SK-N-SH (cell line): ENCODE results near the gene VMAC. TPM values are rescaled to one million over a fixed set of nuclear protein-coding genes. Genes with fewer than 3 reads are reported as not detected.

ENCODE experiments used
- CTCF ChIA-PET: fragments of 300-600, 350-600 bp; formaldehyde crosslinking; extraction: SDS; loops from one replicate; lab custom pipeline; 2021; lab: Yijun Ruan, JAX
- POLR2A ChIA-PET: fragments of 350-600 bp; sonication (Branson Sonifier 250); formaldehyde crosslinking; extraction: SDS; loops from one replicate; lab custom pipeline; 2020; ENCODE audit warnings: antibody characterized with exemption, inconsistent platforms; lab: Yijun Ruan, JAX
- DNase-seq: peaks from one replicate; pipeline ENCODE4 v3.0.0; 2012
- H2AFZ ChIP-seq: fragments of 200-600 bp; sonication (generic); 2 replicates; pipeline ENCODE4 v1.8.1; 2016; ENCODE audit warnings: antibody characterized with exemption, mild to moderate bottlenecking, low read depth
- H3F3A ChIP-seq: fragments of 200-600 bp; sonication (generic); replicated peaks from 2 replicates; pipeline ENCODE3; 2016; ENCODE audit warnings: antibody characterized with exemption, mild to moderate bottlenecking; ENCODE audit not compliant: insufficient read depth
- H3K27ac ChIP-seq, 2 experiments: fragments of 200-500 bp in 1 of 2; fragments of 200-600 bp in 1 of 2; sonication (Bioruptor generic) in 1 of 2; sonication (generic), shearing (Covaris generic) in 1 of 2; 2 replicates each; pipeline versions ENCODE4 v1.5.1 to v1.6.1; 2014 to 2016; ENCODE audit warnings: low read depth in 2 of 2, inconsistent platforms in 1 of 2, low read length in 1 of 2, mild to moderate bottlenecking in 1 of 2, mixed read lengths in 1 of 2
- H3K27me3 ChIP-seq: fragments of 200-600 bp; sonication (generic), shearing (Covaris generic); 2 replicates; pipeline ENCODE4 v1.6.1; 2016; ENCODE audit warnings: mixed run types; ENCODE audit not compliant: insufficient read depth
- H3K36me3 ChIP-seq, 2 experiments: fragments of 200-500 bp in 1 of 2; fragments of 200-600 bp in 1 of 2; sonication (Bioruptor generic) in 1 of 2; sonication (generic) in 1 of 2; replicated peaks in 1 of 2; 2 replicates each; pipeline versions ENCODE3 to v1.5.1; 2014 to 2016; ENCODE audit warnings: low read length in 1 of 2, mild to moderate bottlenecking in 1 of 2; ENCODE audit not compliant: insufficient read depth in 2 of 2, control insufficient read depth in 1 of 2
- H3K4me1 ChIP-seq, 2 experiments: fragments of 200-500 bp in 1 of 2; fragments of 200-600 bp in 1 of 2; sonication (Bioruptor generic) in 1 of 2; sonication (generic), shearing (Covaris generic) in 1 of 2; 2 replicates each; pipeline versions ENCODE4 v1.5.1 to v1.6.1; 2014 to 2016; ENCODE audit warnings: low read depth in 1 of 2, low read length in 1 of 2, mixed run types in 1 of 2; ENCODE audit not compliant: insufficient read depth in 2 of 2, control insufficient read depth in 1 of 2
- H3K4me2 ChIP-seq: fragments of 200-600 bp; sonication (generic), shearing (Covaris generic); 2 replicates; pipeline ENCODE4 v1.6.1; 2017; ENCODE audit warnings: mixed run types
- H3K4me3 ChIP-seq, 2 experiments: fragments of 200-500 bp in 1 of 2; fragments of 200-600 bp in 1 of 2; sonication (Bioruptor generic) in 1 of 2; sonication (generic), shearing (Covaris generic) in 1 of 2; 2 replicates each; pipeline versions ENCODE4 v1.5.1 to v1.8.1; 2014 to 2016; ENCODE audit warnings: low read depth in 2 of 2, inconsistent platforms in 1 of 2, low read length in 1 of 2, mild to moderate bottlenecking in 1 of 2, mixed read lengths in 1 of 2, moderate library complexity in 1 of 2
- H3K79me2 ChIP-seq: fragments of 200-600 bp; sonication (generic); 2 replicates; pipeline ENCODE4 v1.8.1; 2017; ENCODE audit warnings: mild to moderate bottlenecking; ENCODE audit not compliant: insufficient read depth
- H3K9ac ChIP-seq: fragments of 200-600 bp; sonication (generic); 2 replicates; pipeline ENCODE4 v1.6.1; 2017; ENCODE audit warnings: mixed run types
- H3K9me2 ChIP-seq: fragments of 200-600 bp; sonication (generic); 2 replicates; pipeline ENCODE4 v1.6.1; 2017; ENCODE audit warnings: mixed run types
- H3K9me3 ChIP-seq: fragments of 200-600 bp; sonication (generic); 2 replicates; pipeline ENCODE4 v1.6.1; 2017; ENCODE audit warnings: mixed run types, mild to moderate bottlenecking, moderate library complexity
- H4K20me1 ChIP-seq: fragments of 200-600 bp; sonication (generic); 2 replicates; pipeline ENCODE4 v1.6.1; 2017; ENCODE audit warnings: mild to moderate bottlenecking, mixed run types; ENCODE audit not compliant: insufficient read depth
- CHD2 ChIP-seq: fragments of 150-350 bp; IDR thresholded peaks from 2 replicates; pipeline ENCODE4 v1.6.1; 2018; ENCODE audit warnings: low read length; ENCODE audit not compliant: partially characterized antibody
- EP300 ChIP-seq, 2 experiments: IDR thresholded peaks; 2 replicates each; pipeline versions ENCODE4 v1.4.0 to v1.6.1; 2012; ENCODE audit warnings: borderline replicate concordance in 1 of 2, low read depth in 1 of 2, low read length in 1 of 2
- EZH2phosphoT487 ChIP-seq: fragments of 200-600 bp; sonication (generic); IDR thresholded peaks from 2 replicates; pipeline ENCODE4 v1.6.1; 2017; ENCODE audit warnings: low read depth, mixed run types, mild to moderate bottlenecking, antibody characterized with exemption, moderate library complexity, borderline replicate concordance
- FOXJ3 ChIP-seq: sonication (generic); formaldehyde crosslinking; IDR thresholded peaks from 2 replicates; pipeline ENCODE4 v1.5.1; 2020; ENCODE audit warnings: mild to moderate bottlenecking, missing genetic modification reagents
- GABPA ChIP-seq: IDR thresholded peaks from 2 replicates; pipeline ENCODE4 v1.4.0; 2012; ENCODE audit warnings: low read depth, mild to moderate bottlenecking
- MEF2A ChIP-seq: IDR thresholded peaks from 2 replicates; pipeline ENCODE4 v1.4.0; 2012; ENCODE audit warnings: low read depth, borderline replicate concordance
- NFIC ChIP-seq: IDR thresholded peaks from 2 replicates; pipeline ENCODE4 v1.4.0; 2012; ENCODE audit warnings: borderline replicate concordance
- NRF1 ChIP-seq: IDR thresholded peaks from 2 replicates; pipeline ENCODE4 v1.6.1; 2012; ENCODE audit warnings: low read depth, mild to moderate bottlenecking, low read length
- RAD21 ChIP-seq: IDR thresholded peaks from 2 replicates; pipeline ENCODE4 v1.6.1; 2012; ENCODE audit warnings: mild to moderate bottlenecking, low read length
- RFX5 ChIP-seq: IDR thresholded peaks from 2 replicates; pipeline ENCODE4 v1.6.1; 2012; ENCODE audit warnings: mild to moderate bottlenecking, improper control_type of control experiment, low read length
- RXRA ChIP-seq: IDR thresholded peaks from 2 replicates; pipeline ENCODE4 v1.4.0; 2012; ENCODE audit warnings: low read depth, mild to moderate bottlenecking, borderline replicate concordance
- SIN3A ChIP-seq: IDR thresholded peaks from 2 replicates; pipeline ENCODE4 v1.6.1; 2012; ENCODE audit warnings: low read depth, mild to moderate bottlenecking, low read length, moderate library complexity, borderline replicate concordance
- SMC3 ChIP-seq: IDR thresholded peaks from 2 replicates; pipeline ENCODE4 v1.6.1; 2012; ENCODE audit warnings: low read depth, low read length, improper control_type of control experiment
- TEAD4 ChIP-seq: IDR thresholded peaks from 2 replicates; pipeline ENCODE4 v1.4.0; 2012; ENCODE audit warnings: mild to moderate bottlenecking, borderline replicate concordance; ENCODE audit not compliant: insufficient read depth
- YY1 ChIP-seq: IDR thresholded peaks from 2 replicates; pipeline ENCODE4 v1.4.0; 2012; ENCODE audit warnings: low read depth, mild to moderate bottlenecking
- WGBS: methylation state at CpG from one replicate; pipeline ENCODE4 v1.1.6; 2017; ENCODE audit warnings: low lambda C conversion rate; 5-methylcytosine and 5-hydroxymethylcytosine counted together
- polyA plus RNA-seq, 3 experiments: library from polyadenylated mRNA; depleted of rRNA; stranded (reverse); fragments of >200 nt; gene quantifications; 2 replicates each; pipeline ENCODE4 v1.2.3, GENCODE V29; 2012
- TF ChIP-seq, protein P1 (sequence below): fragments of 150-350 bp; IDR thresholded peaks from 2 replicates; pipeline ENCODE4 v1.6.1; 2016; ENCODE audit warnings: mild to moderate bottlenecking, low read depth, low read length
- TF ChIP-seq, protein P2 (sequence below): IDR thresholded peaks from 2 replicates; pipeline ENCODE4 v1.6.1; 2012; ENCODE audit warnings: mild to moderate bottlenecking, low read depth, low read length, moderate library complexity
- TF ChIP-seq, protein P3 (sequence below): IDR thresholded peaks from 2 replicates; pipeline ENCODE4 v1.4.0; 2012; ENCODE audit warnings: low read depth, borderline replicate concordance

Gene VMAC
- polyA plus RNA-seq, 1 of the 3 experiments (the other 2 are of a cell fraction): 6.5 TPM

DNA sequence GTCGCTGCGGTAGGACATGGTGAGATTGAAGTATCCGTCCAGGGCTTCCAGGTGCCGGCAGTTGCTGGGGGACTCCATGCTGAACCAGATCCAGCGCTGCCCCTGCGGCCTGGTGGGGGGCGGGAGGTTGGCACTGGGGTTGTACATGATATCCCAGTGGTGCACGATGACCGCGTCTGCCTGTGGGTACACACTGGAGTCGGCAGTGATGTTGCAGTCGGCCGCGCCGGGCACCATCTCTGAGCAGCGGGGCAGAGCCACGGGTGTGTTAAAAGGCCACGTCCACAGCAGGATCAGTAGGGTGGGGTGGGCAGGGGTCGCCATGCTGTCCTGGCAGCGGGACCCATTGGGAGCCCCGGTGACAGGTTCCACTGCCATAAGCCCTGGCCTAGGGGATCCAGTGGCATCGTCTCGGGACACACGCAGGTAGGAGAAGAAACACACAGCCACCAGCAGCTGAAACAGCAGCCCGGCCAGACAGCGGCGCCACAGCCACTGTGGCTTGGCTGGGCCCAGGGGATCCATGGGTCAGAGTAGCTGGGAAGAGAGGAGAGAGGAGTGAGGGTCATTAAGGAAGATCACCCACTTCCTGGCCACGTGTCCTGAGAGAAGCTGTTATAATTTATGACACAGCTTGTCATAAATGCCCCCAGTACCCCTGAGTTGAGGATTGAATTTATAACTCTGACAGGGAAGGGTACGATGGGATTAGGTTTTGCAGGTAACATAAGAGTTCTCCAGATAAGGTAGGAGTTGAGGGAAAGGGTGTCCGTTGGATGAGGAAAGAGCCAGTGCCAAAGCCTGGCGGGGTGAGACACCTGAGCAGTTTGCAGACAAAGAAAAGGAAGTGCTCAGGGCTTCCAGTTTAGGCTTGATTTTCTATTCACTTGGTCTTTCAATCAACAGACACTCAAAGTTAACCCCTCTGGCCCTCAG is 37.2 kb upstream of the VMAC start:
- Histone ChIP-seq H3K36me3 (no peaks in the 10 kb centered on the region), H3K4me3 (no peak overlapping the region), H3F3A (no peaks in the 10 kb centered on the region), H3K4me1 (no peaks in the 10 kb centered on the region), H3K4me2 (no peak overlapping the region), H4K20me1 (no peaks in the 10 kb centered on the region), H2AFZ (no peak overlapping the region), H3K27ac (no peak overlapping the region), H3K9ac (no peak overlapping the region), H3K9me3 (no peaks in the 10 kb centered on the region), H3K27me3 (no peaks in the 10 kb centered on the region), H3K79me2 (no peaks in the 10 kb centered on the region), H3K9me2 (no peaks in the 10 kb centered on the region)
- DNase-seq: no peak
- POLR2A ChIA-PET: no interaction called here
- WGBS: 69% methylated on average over 11 of the region's 31 CpGs
- TF ChIP-seq SMC3 (no peak), YY1 (no peak), FOXJ3 (no peak), GABPA (no peak), NFIC (no peak), SIN3A (no peak)
- TF ChIP-seq, protein P1, sequence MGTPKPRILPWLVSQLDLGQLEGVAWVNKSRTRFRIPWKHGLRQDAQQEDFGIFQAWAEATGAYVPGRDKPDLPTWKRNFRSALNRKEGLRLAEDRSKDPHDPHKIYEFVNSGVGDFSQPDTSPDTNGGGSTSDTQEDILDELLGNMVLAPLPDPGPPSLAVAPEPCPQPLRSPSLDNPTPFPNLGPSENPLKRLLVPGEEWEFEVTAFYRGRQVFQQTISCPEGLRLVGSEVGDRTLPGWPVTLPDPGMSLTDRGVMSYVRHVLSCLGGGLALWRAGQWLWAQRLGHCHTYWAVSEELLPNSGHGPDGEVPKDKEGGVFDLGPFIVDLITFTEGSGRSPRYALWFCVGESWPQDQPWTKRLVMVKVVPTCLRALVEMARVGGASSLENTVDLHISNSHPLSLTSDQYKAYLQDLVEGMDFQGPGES: no peak
- TF ChIP-seq, protein P2, sequence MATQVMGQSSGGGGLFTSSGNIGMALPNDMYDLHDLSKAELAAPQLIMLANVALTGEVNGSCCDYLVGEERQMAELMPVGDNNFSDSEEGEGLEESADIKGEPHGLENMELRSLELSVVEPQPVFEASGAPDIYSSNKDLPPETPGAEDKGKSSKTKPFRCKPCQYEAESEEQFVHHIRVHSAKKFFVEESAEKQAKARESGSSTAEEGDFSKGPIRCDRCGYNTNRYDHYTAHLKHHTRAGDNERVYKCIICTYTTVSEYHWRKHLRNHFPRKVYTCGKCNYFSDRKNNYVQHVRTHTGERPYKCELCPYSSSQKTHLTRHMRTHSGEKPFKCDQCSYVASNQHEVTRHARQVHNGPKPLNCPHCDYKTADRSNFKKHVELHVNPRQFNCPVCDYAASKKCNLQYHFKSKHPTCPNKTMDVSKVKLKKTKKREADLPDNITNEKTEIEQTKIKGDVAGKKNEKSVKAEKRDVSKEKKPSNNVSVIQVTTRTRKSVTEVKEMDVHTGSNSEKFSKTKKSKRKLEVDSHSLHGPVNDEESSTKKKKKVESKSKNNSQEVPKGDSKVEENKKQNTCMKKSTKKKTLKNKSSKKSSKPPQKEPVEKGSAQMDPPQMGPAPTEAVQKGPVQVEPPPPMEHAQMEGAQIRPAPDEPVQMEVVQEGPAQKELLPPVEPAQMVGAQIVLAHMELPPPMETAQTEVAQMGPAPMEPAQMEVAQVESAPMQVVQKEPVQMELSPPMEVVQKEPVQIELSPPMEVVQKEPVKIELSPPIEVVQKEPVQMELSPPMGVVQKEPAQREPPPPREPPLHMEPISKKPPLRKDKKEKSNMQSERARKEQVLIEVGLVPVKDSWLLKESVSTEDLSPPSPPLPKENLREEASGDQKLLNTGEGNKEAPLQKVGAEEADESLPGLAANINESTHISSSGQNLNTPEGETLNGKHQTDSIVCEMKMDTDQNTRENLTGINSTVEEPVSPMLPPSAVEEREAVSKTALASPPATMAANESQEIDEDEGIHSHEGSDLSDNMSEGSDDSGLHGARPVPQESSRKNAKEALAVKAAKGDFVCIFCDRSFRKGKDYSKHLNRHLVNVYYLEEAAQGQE: no peak
- CTCF ChIA-PET: interaction anchor here (0.6 to 1.0 kb wide), 2 partner anchors 19 to 63 kb away, joined by 3 to 4 read pairs; no protein-coding TSS in a partner anchor

DNA sequence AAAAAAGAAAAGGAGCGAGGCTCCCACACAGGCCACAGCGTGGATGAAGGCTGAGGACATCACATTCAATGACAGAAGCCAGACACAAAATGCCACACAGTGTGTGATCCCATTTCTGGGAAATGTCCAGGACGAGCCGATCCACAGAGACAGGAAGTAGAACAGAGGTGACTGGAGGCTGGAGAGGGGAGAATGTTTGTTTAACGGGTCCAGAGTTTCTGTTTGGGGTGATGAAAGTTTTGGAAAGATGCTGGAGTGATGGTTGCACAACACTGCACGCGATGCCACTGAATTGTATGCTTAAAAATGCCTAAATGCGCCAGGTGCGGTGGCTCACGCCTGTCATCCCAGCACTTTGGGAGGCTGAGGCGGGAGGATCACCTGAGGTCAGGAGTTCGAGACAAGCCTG is 33.7 kb upstream of the VMAC start:
- Histone ChIP-seq H3K4me3 (no peak overlapping the region), H3K9me3 (no peaks in the 10 kb centered on the region), H3K4me1 (no peaks in the 10 kb centered on the region), H3K79me2 (no peaks in the 10 kb centered on the region), H3F3A (no peaks in the 10 kb centered on the region), H3K36me3 (no peaks in the 10 kb centered on the region), H4K20me1 (no peaks in the 10 kb centered on the region), H3K9ac (no peak overlapping the region), H3K9me2 (no peaks in the 10 kb centered on the region), H3K27me3 (no peaks in the 10 kb centered on the region), H2AFZ (no peak overlapping the region), H3K27ac (no peak overlapping the region), H3K4me2 (no peak overlapping the region)
- TF ChIP-seq RFX5: no peak
- TF ChIP-seq CHD2: no peak
- TF ChIP-seq, protein P3, sequence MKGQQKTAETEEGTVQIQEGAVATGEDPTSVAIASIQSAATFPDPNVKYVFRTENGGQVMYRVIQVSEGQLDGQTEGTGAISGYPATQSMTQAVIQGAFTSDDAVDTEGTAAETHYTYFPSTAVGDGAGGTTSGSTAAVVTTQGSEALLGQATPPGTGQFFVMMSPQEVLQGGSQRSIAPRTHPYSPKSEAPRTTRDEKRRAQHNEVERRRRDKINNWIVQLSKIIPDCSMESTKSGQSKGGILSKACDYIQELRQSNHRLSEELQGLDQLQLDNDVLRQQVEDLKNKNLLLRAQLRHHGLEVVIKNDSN: no peak
- no peak for TF ChIP-seq TEAD4
- TF ChIP-seq EP300 (IDR thresholded peaks at IDR 0.05; ENCODE audit: borderline replicate concordance in 1 of 2, low read depth in 1 of 2, low read length in 1 of 2): no peak
- TF ChIP-seq NRF1: no peak
- no peak for TF ChIP-seq RXRA
- TF ChIP-seq RAD21: no peak
- no peak for TF ChIP-seq FOXJ3
- TF ChIP-seq MEF2A: no peak
- no peak for TF ChIP-seq EZH2phosphoT487
- 66% methylated on average over 12 of the region's 12 CpGs for WGBS
- CTCF ChIA-PET: interaction anchor here (2.2 kb wide), 1 partner anchor 67 kb away, joined by 8 read pairs; no protein-coding TSS in a partner anchor
- POLR2A ChIA-PET: no interaction called here
- peak; percentile 8 for DNase-seq
